ENCODE data around the gene DPF3. TPM values are rescaled to one million over a fixed set of nuclear protein-coding genes. Genes with fewer than 3 reads are reported as not detected.

DPF3 gene
- total and polyA plus RNA-seq, 9 of the 15 experiments (the other 6 are each of a cell fraction or from before 2014, with no cell fraction given): 0.21 to 4.9 (median 1.2) TPM

DNA sequence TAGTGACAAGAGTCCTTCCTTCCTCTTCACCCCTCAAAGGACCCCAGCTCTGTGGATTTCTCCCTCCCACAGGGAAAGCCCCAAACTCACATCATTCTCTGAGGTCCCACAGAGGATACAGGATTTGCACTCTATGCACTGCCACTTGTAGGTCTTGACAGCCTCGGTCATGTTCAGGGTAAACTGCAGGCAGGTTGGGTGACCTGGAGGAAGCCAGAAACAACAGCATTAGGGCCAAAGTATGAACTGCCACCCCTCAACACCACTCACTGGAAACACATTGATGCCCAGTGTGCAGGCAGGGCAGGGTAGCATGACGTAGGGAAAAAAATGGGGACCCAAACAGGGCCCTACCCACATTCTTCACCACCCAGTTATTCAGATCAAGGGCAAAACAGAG lies 264.4 kb downstream of the DPF3 start:
- H3K9me1 ChIP-seq (ENCODE audit: control insufficient read depth, insufficient read depth, low read length): no peaks in the 10 kb centered on the region
- H3K4me1 ChIP-seq (replicated peaks in 1 of 2; ENCODE audit: control insufficient read depth in 2 of 2, insufficient read depth in 2 of 2, low read length in 2 of 2): no peaks in the 10 kb centered on the region
- ChIA-PET POLR2A (interaction anchor here (0.5 kb wide), 2 partner anchors 11 to 410 kb away, joined by 3 read pairs; no protein-coding TSS in a partner anchor), CTCF (ENCODE audit: low intra/inter-chr PET ratio) (no interaction called here)
- H3K27me3 ChIP-seq (ENCODE audit: control insufficient read depth in 2 of 2, insufficient read depth in 2 of 2, low read length in 2 of 2): no peaks in the 10 kb centered on the region
- no peaks in the 10 kb centered on the region for H3K9me3 ChIP-seq (replicated peaks; ENCODE audit: control insufficient read depth, insufficient read depth, low read depth, low read length)
- FAIRE-seq (no peak), ATAC-seq (no peak), DNase-seq (ENCODE audit: extremely low read depth in 1 of 4, low spot score in 3 of 4) (no peak)
- no peak overlapping the region for H3K4me2 ChIP-seq (ENCODE audit: insufficient read depth, low read length)
- H3K27ac ChIP-seq (ENCODE audit: extremely low read depth, low read depth, low read length): no peak overlapping the region
- H3K9ac ChIP-seq (ENCODE audit: insufficient read depth in 1 of 2, low read depth in 2 of 2, low read length in 2 of 2): no peak overlapping the region
- H3K4me3 ChIP-seq: no peak overlapping the region
- BruUV-seq (replicated peaks): no TSS peak
- H2AFZ ChIP-seq (ENCODE audit: low read depth, low read length): no peak overlapping the region
- TF ChIP-seq SIX5 (IDR thresholded peaks at IDR 0.05; ENCODE audit: borderline replicate concordance in 1 of 2, insufficient read depth in 1 of 2, low read depth in 1 of 2, low read length in 2 of 2) (no peak), TRIM28 (IDR thresholded peaks at IDR 0.05) (no peak), NFE2 (IDR thresholded peaks at IDR 0.05; ENCODE audit: low read depth) (no peak), TRIM24 (IDR thresholded peaks at IDR 0.05) (no peak), ZC3H11A (IDR thresholded peaks at IDR 0.05; ENCODE audit: low read depth, low read length) (no peak), MEIS2 (IDR thresholded peaks at IDR 0.05; ENCODE audit: partially characterized antibody) (no peak), LEF1 (IDR thresholded peaks at IDR 0.05) (no peak), NR2C2 (CRISPR knock-in tag; IDR thresholded peaks at IDR 0.05) (no peak), NR2C2 (tag; IDR thresholded peaks at IDR 0.05) (no peak), MCM7 (IDR thresholded peaks at IDR 0.05) (no peak), CBX3 (IDR thresholded peaks at IDR 0.05; ENCODE audit: borderline replicate concordance in 1 of 2, low read length in 2 of 2) (no peak), TCF3 (CRISPR knock-in tag; IDR thresholded peaks at IDR 0.05) (no peak), FOXJ2 (tag; IDR thresholded peaks at IDR 0.05) (no peak), KAT2B (IDR thresholded peaks at IDR 0.05; ENCODE audit: low read depth, low read length) (no peak)
- TF ChIP-seq, protein P1, sequence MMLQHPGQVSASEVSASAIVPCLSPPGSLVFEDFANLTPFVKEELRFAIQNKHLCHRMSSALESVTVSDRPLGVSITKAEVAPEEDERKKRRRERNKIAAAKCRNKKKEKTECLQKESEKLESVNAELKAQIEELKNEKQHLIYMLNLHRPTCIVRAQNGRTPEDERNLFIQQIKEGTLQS (IDR thresholded peaks at IDR 0.05): no peak
- TF ChIP-seq, protein P1 (CRISPR knock-in tag; conservative IDR thresholded peaks at IDR 0.05): no peak
- intact Hi-C loops (cut with micrococcal nuclease): no loop called here
- H3K36me3 ChIP-seq (ENCODE audit: control insufficient read depth, insufficient read depth, low read length): no peaks in the 10 kb centered on the region
- no peaks in the 10 kb centered on the region for H4K20me1 ChIP-seq (replicated peaks; ENCODE audit: control insufficient read depth, insufficient read depth, low read length)
- 0% methylated on average over 2 of the region's 2 CpGs for WGBS (ENCODE audit: insufficient coverage, low coverage, missing lambda C conversion rate)
- no peaks in the 10 kb centered on the region for H3K79me2 ChIP-seq (ENCODE audit: control insufficient read depth, insufficient read depth, low read length)
- in situ Hi-C loops (cut with MboI): no loop called here

All from K562 (cell line).